SK-N-SH treated with all-trans-retinoic acid at 6 μM for 48 hours (cell line): ENCODE measurements around the gene MARK3.

Experiments
- ATAC-seq: fragments of 200-7000 bp; cut with Tn5 transposase; 3 replicates; pipeline ENCODE4 v1.9.1; 2020; ENCODE audit warnings: mild to moderate bottlenecking, moderate library complexity
- ARNTL ChIP-seq: fragments of 450-650 bp; formaldehyde crosslinking; IDR thresholded peaks from 2 replicates; pipeline ENCODE4 v1.5.0; 2020; ENCODE audit warnings: low read depth, mild to moderate bottlenecking, moderate library complexity, borderline replicate concordance
- CSDC2 ChIP-seq: fragments of 250-450 bp; sonication (Bioruptor Pico); IDR thresholded peaks from 2 replicates; pipeline ENCODE4 v1.5.0; 2020; ENCODE audit warnings: mild to moderate bottlenecking, moderate library complexity
- ESRRG ChIP-seq: fragments of 250-450 bp; sonication (Bioruptor Pico); IDR thresholded peaks from 2 replicates; pipeline ENCODE4 v1.6.1; 2021; ENCODE audit warnings: mild to moderate bottlenecking
- GLIS3 ChIP-seq: fragments of 250-450 bp; sonication (Bioruptor Pico); IDR thresholded peaks from 2 replicates; pipeline ENCODE4 v1.5.0; 2020; ENCODE audit warnings: mild to moderate bottlenecking, moderate library complexity
- PPARA ChIP-seq: fragments of 250-450 bp; sonication (Bioruptor Pico); IDR thresholded peaks from 2 replicates; pipeline ENCODE4 v1.5.0; 2020; ENCODE audit warnings: mild to moderate bottlenecking, borderline replicate concordance
- RARB ChIP-seq: fragments of 250-450 bp; sonication (Bioruptor Pico); IDR thresholded peaks from 2 replicates; pipeline ENCODE4 v1.8.0; 2021; ENCODE audit warnings: mild to moderate bottlenecking, moderate library complexity
- SNAI2 ChIP-seq: fragments of 250-450 bp; sonication (Bioruptor Pico); IDR thresholded peaks from 2 replicates; pipeline ENCODE4 v1.5.0; 2020; ENCODE audit warnings: mild to moderate bottlenecking, moderate library complexity
- TCF4 ChIP-seq: fragments of 250-450 bp; sonication (Bioruptor Pico); IDR thresholded peaks from 2 replicates; pipeline ENCODE4 v1.8.0; 2021; ENCODE audit warnings: mild to moderate bottlenecking, moderate library complexity, borderline replicate concordance
- TOX ChIP-seq: fragments of 250-450 bp; sonication (Bioruptor Pico); IDR thresholded peaks from 2 replicates; pipeline ENCODE4 v1.8.0; 2021; ENCODE audit warnings: mild to moderate bottlenecking, moderate library complexity, borderline replicate concordance
- ZC3H10 ChIP-seq: fragments of 250-450 bp; sonication (Bioruptor Pico); IDR thresholded peaks from 2 replicates; pipeline ENCODE4 v1.5.1; 2021; ENCODE audit warnings: mild to moderate bottlenecking, moderate library complexity
- ZFP3 ChIP-seq: fragments of 250-450 bp; sonication (Bioruptor Pico); IDR thresholded peaks from 2 replicates; pipeline ENCODE4 v1.5.0; 2020; ENCODE audit warnings: mild to moderate bottlenecking, moderate library complexity
- ZFP30 ChIP-seq: fragments of 450-650 bp; formaldehyde crosslinking; IDR thresholded peaks from 2 replicates; pipeline ENCODE4 v1.5.0; 2022; ENCODE audit warnings: mild to moderate bottlenecking, moderate library complexity
- ZNF565 ChIP-seq: fragments of 450-650 bp; formaldehyde crosslinking; conservative IDR thresholded peaks from 2 replicates; pipeline ENCODE4 v1.5.0; 2020; ENCODE audit warnings: low read depth, mild to moderate bottlenecking, moderate library complexity
- ZNF8 ChIP-seq: fragments of 450-650 bp; formaldehyde crosslinking; IDR thresholded peaks from 2 replicates; pipeline ENCODE4 v1.5.0; 2020; ENCODE audit warnings: mild to moderate bottlenecking, moderate library complexity
- TF ChIP-seq, protein P1 (sequence below): fragments of 250-450 bp; sonication (Bioruptor Pico); IDR thresholded peaks from 2 replicates; pipeline ENCODE4 v1.5.1; 2021; ENCODE audit warnings: mild to moderate bottlenecking, moderate library complexity
- TF ChIP-seq, protein P2 (sequence below): fragments of 250-450 bp; sonication (Bioruptor Pico); IDR thresholded peaks from 2 replicates; pipeline ENCODE4 v1.5.0; 2020; ENCODE audit warnings: mild to moderate bottlenecking, moderate library complexity
- TF ChIP-seq, protein P3 (sequence below): fragments of 250-450 bp; sonication (Bioruptor Pico); IDR thresholded peaks from 2 replicates; pipeline ENCODE4 v1.5.1; 2020; ENCODE audit warnings: low read depth, mild to moderate bottlenecking, moderate library complexity
- TF ChIP-seq, protein P4 (sequence below): fragments of 250-450 bp; sonication (Bioruptor Pico); IDR thresholded peaks from 2 replicates; pipeline ENCODE4 v1.8.0; 2020; ENCODE audit warnings: mild to moderate bottlenecking, moderate library complexity, borderline replicate concordance

MARK3 gene

DNA sequence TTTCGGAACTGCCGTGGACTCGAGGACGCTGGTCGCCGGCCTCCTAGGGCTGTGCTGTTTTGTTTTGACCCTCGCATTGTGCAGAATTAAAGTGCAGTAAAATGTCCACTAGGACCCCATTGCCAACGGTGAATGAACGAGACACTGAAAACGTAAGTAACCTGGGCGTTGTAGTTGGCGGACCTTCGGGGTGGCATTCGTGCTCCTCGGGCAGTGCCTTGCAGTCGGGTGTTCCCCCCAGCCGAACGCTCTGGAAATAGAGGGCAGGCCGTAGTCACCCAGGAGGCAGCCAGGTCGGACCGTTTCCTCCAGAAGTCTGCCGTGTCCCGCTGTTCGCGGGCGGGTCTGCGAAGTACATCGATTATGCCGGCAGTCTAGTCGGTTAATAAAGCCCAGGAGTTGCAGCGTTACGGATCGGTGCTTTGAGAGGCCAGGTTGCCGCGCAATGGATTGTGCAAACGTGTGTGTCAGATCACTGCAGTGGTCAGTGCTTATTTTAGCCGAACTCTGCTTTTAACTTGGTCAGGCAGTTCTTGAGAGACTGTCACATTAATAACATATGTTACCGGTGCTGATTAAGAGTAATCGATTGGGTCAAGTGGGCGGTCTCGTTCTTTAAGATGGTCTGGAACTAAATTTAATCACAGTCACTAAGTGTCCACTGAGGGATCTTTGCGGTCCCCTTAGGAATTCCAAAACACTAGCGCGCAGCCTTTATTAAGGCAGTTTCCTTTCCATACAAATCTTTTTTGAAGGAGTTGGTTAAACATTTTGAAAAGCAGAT is 906 bp downstream of the MARK3 start:
- TF ChIP-seq, protein P1, sequence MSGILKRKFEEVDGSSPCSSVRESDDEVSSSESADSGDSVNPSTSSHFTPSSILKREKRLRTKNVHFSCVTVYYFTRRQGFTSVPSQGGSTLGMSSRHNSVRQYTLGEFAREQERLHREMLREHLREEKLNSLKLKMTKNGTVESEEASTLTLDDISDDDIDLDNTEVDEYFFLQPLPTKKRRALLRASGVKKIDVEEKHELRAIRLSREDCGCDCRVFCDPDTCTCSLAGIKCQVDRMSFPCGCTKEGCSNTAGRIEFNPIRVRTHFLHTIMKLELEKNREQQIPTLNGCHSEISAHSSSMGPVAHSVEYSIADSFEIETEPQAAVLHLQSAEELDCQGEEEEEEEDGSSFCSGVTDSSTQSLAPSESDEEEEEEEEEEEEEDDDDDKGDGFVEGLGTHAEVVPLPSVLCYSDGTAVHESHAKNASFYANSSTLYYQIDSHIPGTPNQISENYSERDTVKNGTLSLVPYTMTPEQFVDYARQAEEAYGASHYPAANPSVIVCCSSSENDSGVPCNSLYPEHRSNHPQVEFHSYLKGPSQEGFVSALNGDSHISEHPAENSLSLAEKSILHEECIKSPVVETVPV (CRISPR knock-in tag): no peak
- no peak for TF ChIP-seq ZFP3 (CRISPR knock-in tag)
- no peak for TF ChIP-seq ESRRG (CRISPR knock-in tag)
- no peak for TF ChIP-seq ZNF565 (CRISPR knock-in tag)
- TF ChIP-seq ZC3H10 (CRISPR knock-in tag): no peak
- TF ChIP-seq, all 23 proteins: peak for 0
- peak; percentile 7 for ATAC-seq

DNA sequence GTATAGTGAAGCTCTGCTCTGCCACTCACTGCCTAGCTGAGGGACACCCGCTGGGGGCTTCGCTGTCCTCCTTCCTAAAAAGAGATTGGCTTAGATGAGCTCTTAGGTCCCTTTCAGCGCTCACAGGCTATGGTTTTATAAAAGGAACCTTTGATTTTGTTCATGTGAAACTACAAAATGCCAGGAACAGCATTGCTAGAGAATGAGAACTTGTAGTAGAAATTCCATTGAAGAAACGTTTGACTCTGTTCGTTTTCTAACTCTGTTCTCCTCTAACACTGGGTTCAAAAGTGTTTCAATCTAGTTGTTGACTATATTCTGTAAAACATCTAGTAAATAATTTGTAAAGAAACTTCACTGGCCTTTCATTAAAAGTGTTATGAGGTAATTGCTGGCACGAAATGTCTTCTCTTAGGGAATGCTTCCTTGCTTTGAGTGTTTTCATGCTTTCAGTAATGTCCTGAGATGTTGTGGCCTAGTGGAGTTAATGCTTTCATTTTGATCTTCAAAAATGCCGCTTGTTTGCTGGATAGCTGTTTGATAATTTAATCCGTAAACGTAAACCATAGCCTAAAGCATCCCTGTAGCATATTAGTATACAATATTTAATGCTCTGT is 1.6 kb downstream of the MARK3 start:
- no peak for ATAC-seq
- TF ChIP-seq, protein P2, sequence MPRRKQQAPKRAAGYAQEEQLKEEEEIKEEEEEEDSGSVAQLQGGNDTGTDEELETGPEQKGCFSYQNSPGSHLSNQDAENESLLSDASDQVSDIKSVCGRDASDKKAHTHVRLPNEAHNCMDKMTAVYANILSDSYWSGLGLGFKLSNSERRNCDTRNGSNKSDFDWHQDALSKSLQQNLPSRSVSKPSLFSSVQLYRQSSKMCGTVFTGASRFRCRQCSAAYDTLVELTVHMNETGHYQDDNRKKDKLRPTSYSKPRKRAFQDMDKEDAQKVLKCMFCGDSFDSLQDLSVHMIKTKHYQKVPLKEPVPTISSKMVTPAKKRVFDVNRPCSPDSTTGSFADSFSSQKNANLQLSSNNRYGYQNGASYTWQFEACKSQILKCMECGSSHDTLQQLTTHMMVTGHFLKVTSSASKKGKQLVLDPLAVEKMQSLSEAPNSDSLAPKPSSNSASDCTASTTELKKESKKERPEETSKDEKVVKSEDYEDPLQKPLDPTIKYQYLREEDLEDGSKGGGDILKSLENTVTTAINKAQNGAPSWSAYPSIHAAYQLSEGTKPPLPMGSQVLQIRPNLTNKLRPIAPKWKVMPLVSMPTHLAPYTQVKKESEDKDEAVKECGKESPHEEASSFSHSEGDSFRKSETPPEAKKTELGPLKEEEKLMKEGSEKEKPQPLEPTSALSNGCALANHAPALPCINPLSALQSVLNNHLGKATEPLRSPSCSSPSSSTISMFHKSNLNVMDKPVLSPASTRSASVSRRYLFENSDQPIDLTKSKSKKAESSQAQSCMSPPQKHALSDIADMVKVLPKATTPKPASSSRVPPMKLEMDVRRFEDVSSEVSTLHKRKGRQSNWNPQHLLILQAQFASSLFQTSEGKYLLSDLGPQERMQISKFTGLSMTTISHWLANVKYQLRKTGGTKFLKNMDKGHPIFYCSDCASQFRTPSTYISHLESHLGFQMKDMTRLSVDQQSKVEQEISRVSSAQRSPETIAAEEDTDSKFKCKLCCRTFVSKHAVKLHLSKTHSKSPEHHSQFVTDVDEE: no peak
- TF ChIP-seq CSDC2 (CRISPR knock-in tag) (no peak), GLIS3 (CRISPR knock-in tag) (no peak), ZFP3 (CRISPR knock-in tag) (no peak), TOX (CRISPR knock-in tag) (no peak), ZNF8 (CRISPR knock-in tag) (no peak), ARNTL (CRISPR knock-in tag) (no peak), ESRRG (CRISPR knock-in tag) (no peak), PPARA (CRISPR knock-in tag) (no peak), SNAI2 (CRISPR knock-in tag) (no peak), TCF4 (no peak)
- TF ChIP-seq, protein P3, sequence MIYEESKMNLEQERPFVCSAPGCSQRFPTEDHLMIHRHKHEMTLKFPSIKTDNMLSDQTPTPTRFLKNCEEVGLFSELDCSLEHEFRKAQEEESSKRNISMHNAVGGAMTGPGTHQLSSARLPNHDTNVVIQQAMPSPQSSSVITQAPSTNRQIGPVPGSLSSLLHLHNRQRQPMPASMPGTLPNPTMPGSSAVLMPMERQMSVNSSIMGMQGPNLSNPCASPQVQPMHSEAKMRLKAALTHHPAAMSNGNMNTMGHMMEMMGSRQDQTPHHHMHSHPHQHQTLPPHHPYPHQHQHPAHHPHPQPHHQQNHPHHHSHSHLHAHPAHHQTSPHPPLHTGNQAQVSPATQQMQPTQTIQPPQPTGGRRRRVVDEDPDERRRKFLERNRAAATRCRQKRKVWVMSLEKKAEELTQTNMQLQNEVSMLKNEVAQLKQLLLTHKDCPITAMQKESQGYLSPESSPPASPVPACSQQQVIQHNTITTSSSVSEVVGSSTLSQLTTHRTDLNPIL (CRISPR knock-in tag): no peak
- TF ChIP-seq, protein P4, sequence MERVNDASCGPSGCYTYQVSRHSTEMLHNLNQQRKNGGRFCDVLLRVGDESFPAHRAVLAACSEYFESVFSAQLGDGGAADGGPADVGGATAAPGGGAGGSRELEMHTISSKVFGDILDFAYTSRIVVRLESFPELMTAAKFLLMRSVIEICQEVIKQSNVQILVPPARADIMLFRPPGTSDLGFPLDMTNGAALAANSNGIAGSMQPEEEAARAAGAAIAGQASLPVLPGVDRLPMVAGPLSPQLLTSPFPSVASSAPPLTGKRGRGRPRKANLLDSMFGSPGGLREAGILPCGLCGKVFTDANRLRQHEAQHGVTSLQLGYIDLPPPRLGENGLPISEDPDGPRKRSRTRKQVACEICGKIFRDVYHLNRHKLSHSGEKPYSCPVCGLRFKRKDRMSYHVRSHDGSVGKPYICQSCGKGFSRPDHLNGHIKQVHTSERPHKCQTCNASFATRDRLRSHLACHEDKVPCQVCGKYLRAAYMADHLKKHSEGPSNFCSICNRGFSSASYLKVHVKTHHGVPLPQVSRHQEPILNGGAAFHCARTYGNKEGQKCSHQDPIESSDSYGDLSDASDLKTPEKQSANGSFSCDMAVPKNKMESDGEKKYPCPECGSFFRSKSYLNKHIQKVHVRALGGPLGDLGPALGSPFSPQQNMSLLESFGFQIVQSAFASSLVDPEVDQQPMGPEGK (CRISPR knock-in tag): no peak
- TF ChIP-seq, all 23 proteins: peak for 0

DNA sequence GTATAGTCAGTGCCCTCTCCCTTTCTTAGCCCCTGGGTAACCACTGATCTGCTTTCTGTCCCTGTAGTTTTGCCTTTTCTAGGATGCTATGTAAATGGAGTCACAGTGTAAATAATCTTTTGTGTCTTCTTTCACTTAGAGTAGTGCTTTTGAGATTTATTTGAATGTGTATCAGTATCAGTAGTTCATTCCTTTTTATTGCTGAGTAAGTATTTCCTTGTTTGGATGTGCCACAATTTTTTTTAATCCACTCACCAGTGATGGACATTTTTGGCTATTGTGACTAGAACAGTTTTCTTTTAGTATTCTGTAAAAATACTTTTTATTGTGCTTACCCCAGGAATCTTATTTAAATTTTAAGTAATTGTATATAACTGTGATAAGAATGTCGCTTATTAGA is 3.4 kb downstream of the MARK3 start:
- ATAC-seq: no peak
- TF ChIP-seq RARB (CRISPR knock-in tag): no peak
- TF ChIP-seq, protein P4 (CRISPR knock-in tag): no peak
- TF ChIP-seq ZFP30 (CRISPR knock-in tag): no peak
- TF ChIP-seq SNAI2 (CRISPR knock-in tag): no peak
- 0 out of 2 replicates have a peak, but pooled peaks have one; percentile 6 for TF ChIP-seq ZNF8 (CRISPR knock-in tag)
- no peak for TF ChIP-seq ARNTL (CRISPR knock-in tag)
- TF ChIP-seq, protein P2: no peak
